ENCODE data around the gene TMEM37.

DNA sequence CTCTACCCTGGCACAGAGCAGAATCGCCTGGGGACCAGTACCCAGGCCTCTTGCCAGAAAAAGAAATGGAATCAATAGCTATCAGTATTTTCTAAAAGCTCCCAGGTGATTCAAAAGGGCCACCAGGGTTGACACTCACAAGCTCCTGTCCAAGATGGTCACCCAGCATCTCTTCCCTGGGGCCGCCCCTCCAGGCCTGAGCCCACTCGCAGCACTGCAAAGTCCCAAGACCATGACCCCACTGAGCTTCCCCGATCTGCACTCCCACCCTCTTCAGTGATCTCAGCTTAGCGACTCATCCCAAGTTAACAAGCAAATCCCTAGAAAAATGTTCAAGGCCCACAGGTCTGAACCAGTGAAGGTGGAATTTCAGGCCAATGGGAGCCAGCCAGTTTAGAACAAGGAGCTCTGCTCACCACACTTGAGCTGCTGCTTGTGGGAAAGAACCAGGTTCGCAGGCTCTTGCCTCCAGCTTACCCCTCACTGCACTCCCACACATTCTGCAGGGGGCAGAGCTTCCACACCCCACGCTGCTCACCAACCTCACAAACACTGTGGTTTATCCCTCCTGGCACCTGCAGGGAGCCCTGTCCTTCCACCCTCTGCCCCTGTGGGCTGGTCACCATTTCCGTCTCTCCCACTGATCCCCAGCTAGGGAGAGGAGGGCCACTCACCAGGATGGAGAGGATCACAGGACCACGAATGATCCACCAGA is 19.8 kb downstream of the TMEM37 start:
- TF ChIP-seq YY1 (IDR thresholded peaks at IDR 0.05; ENCODE audit: insufficient read depth, insufficient read length): no peak
- TF ChIP-seq SUZ12 (IDR thresholded peaks at IDR 0.05; ENCODE audit: extremely low read depth, insufficient read depth, insufficient read length): no peak
